Skeletal muscle satellite cell (primary cell): ENCODE measurements around the gene PPDPF.
"Not testable (repeated sequence)": the region's sequence is repeated elsewhere in the genome, so short reads cannot be mapped to it uniquely, and the experiment has no call there.

Experiments used
- H3K27me3 ChIP-seq: 2 replicates; pipeline ENCODE4 v1.7.0; 2013; ENCODE audit warnings: low read length; ENCODE audit not compliant: control insufficient read depth, insufficient read depth
- H3K36me3 ChIP-seq: 2 replicates; pipeline ENCODE4 v1.7.0; 2013; ENCODE audit warnings: mild to moderate bottlenecking, control low read depth, low read length; ENCODE audit not compliant: insufficient read depth
- H3K4me1 ChIP-seq: 2 replicates; pipeline ENCODE4 v1.7.0; 2013; ENCODE audit warnings: low read length; ENCODE audit not compliant: control insufficient read depth, insufficient read depth
- H3K4me2 ChIP-seq: 2 replicates; pipeline ENCODE4 v1.7.0; 2013; ENCODE audit warnings: mild to moderate bottlenecking, low read length
- H3K4me3 ChIP-seq: 2 replicates; pipeline ENCODE4 v1.7.0; 2013; ENCODE audit warnings: low read length
- H3K9ac ChIP-seq: 2 replicates; pipeline ENCODE4 v1.7.0; 2013; ENCODE audit warnings: mild to moderate bottlenecking, low read depth, low read length, moderate library complexity
- H3K9me3 ChIP-seq: replicated peaks from 2 replicates; pipeline ENCODE4 v1.7.0; 2013; ENCODE audit warnings: mild to moderate bottlenecking, control low read depth, low read length

Gene PPDPF

GRCh38 chr20:63479695-63480419 lies 40.7 kb upstream of the PPDPF start:
- not testable (repeated sequence) for H3K4me1 ChIP-seq, H3K36me3 ChIP-seq, H3K9ac ChIP-seq, H3K9me3 ChIP-seq, H3K4me3 ChIP-seq, H3K4me2 ChIP-seq
- H3K27me3 ChIP-seq: peaks cover 61% of the 10 kb centered on the region

GRCh38 chr20:63481503-63481902 lies 39.1 kb upstream of the PPDPF start:
- Histone ChIP-seq H3K9me3 (no peaks in the 10 kb centered on the region), H3K4me1 (no peaks in the 10 kb centered on the region), H3K4me2 (no peak overlapping the region), H3K27me3 (peaks cover 61% of the 10 kb centered on the region), H3K36me3 (no peaks in the 10 kb centered on the region), H3K4me3 (no peak overlapping the region), H3K9ac (no peak overlapping the region)

- Histone ChIP-seq H3K36me3 (no peaks in the 10 kb centered on the region), H3K4me1 (no peaks in the 10 kb centered on the region), H3K4me2 (no peak overlapping the region), H3K27me3 (peaks cover 57% of the 10 kb centered on the region), H3K9ac (no peak overlapping the region), H3K4me3 (no peak overlapping the region), H3K9me3 (no peaks in the 10 kb centered on the region)
Measured at GRCh38 chr20:63482021-63482587, 38.5 kb upstream of the PPDPF start.

DNA sequence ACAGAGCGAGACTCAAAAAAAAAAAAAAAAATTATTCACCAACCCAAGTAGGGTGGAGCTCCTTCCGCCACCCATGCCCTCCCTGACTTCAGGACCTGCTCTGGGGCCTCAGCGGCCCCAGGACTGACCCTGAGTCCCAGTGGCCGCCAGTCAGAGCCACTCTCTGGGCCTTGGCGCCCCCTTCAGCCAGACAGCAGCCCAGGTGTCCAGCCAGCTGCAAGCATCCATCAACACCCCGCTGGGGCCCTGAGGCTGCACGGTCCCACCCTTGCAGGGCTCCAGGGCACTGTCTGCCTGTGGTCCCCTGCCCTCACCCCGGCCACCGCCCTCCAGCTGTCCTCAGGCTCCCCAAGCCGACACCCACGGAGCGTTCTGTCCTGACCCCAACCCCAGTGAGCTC lies 36.7 kb upstream of the PPDPF start:
- Histone ChIP-seq H3K9me3 (no peaks in the 10 kb centered on the region), H3K27me3 (peaks cover 55% of the 10 kb centered on the region), H3K36me3 (no peaks in the 10 kb centered on the region), H3K9ac (no peak overlapping the region), H3K4me3 (no peak overlapping the region), H3K4me2 (no peak overlapping the region), H3K4me1 (no peaks in the 10 kb centered on the region)

DNA sequence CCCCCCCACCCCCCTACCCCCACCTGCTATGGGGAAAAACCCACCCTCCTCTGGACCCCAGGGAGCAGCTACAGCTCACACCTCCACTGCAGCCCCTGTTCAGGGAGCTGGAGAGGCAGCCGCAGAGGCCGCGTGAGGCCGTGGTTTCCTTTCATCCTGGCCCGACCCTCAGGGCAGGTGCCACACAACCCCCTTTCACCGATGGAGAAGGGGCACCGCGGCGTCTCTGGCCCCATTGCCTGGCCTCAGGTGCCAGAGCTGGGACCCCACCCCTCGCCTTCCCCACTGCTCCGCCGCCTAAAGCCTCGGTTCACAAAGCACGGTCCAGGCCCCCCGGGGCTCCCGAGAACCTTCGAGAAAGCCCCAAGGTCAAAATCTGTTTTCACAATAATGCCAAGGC lies 36.3 kb upstream of the PPDPF start:
- peaks cover 59% of the 10 kb centered on the region for H3K27me3 ChIP-seq
- no peak overlapping the region for H3K9ac ChIP-seq
- H3K4me1 ChIP-seq: no peaks in the 10 kb centered on the region
- H3K36me3 ChIP-seq: no peaks in the 10 kb centered on the region
- no peaks in the 10 kb centered on the region for H3K9me3 ChIP-seq
- no peak overlapping the region for H3K4me3 ChIP-seq
- no peak overlapping the region for H3K4me2 ChIP-seq

DNA sequence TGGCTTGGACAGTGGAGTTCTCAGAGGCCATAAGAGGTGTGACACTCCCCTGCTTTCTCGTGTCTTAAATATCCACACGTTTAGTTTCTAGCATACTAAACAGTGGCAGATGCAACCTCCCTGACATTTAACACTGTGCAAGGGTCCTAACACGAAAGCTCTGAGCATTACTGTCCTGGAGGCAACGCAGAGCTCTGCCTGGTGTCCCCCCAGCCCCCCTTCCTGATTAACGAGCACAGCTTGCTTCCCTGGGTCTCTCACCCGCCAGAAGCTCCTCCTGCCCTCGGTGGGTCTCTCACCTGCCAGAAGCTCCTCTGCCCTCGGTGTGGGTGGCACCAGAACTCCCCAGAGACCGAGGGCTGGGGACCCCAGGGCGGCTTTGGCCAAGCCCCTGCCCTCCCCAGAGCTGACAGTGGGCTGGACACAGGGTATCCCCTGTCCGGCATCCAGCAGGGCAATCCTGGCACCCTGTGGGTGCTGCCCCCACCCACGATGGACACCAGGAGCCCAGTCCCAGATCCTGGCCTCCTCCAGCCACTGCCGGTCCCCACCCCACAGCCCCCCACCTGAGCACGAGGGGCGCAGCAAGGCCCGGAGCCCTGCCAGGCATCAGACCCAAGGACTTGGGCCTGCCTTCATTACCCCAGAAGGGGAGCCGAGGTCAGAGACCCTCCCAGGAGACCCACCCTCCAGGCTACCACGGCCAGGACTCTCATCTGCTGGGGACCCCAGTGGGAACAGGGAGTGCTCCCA lies 35.7 kb upstream of the PPDPF start:
- no peaks in the 10 kb centered on the region for H3K9me3 ChIP-seq
- no peak overlapping the region for H3K9ac ChIP-seq
- no peaks in the 10 kb centered on the region for H3K4me1 ChIP-seq
- H3K27me3 ChIP-seq: peaks cover 63% of the 10 kb centered on the region
- no peaks in the 10 kb centered on the region for H3K36me3 ChIP-seq
- H3K4me3 ChIP-seq: no peak overlapping the region
- no peak overlapping the region for H3K4me2 ChIP-seq

DNA sequence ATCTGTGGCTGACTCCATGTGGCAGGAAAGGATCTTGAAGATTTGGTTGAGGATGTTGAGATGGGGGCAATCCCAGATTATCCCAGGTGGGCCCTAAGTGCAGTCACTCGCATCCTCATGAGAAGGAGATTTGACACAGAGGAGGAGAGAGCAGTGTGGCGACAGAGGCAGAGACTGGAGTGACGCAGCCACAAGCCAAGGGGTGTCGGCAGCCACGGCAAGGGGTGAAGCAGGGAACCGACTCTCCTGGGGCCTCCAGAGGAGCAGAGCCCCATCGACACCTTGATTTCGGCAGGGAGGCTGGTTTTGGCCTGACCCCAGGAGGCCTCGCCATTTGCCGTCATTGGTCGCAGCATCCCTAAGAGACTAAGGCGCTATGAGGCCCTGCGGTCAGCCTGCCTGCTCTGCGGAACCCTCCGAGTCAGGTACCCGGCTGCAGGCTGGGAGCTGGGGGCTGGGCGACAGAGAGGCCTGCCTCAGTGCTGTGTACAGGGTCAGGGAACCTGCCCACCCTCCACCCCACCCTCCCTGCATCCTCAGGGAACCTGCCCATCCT lies 34.2 kb upstream of the PPDPF start:
- Histone ChIP-seq H3K9me3 (no peaks in the 10 kb centered on the region), H3K4me2 (no peak overlapping the region), H3K27me3 (peaks cover 62% of the 10 kb centered on the region), H3K36me3 (no peaks in the 10 kb centered on the region), H3K9ac (no peak overlapping the region), H3K4me3 (no peak overlapping the region), H3K4me1 (no peaks in the 10 kb centered on the region)

- Histone ChIP-seq H3K4me3 (no peak overlapping the region), H3K4me1 (no peaks in the 10 kb centered on the region), H3K9me3 (no peaks in the 10 kb centered on the region), H3K9ac (no peak overlapping the region), H3K27me3 (peaks cover 54% of the 10 kb centered on the region), H3K36me3 (no peaks in the 10 kb centered on the region), H3K4me2 (no peak overlapping the region)
Measured at GRCh38 chr20:63487116-63487764, 33.3 kb upstream of the PPDPF start.

- peaks cover 48% of the 10 kb centered on the region for H3K27me3 ChIP-seq
Measured at GRCh38 chr20:63487781-63488241, 32.8 kb upstream of the PPDPF start.

DNA sequence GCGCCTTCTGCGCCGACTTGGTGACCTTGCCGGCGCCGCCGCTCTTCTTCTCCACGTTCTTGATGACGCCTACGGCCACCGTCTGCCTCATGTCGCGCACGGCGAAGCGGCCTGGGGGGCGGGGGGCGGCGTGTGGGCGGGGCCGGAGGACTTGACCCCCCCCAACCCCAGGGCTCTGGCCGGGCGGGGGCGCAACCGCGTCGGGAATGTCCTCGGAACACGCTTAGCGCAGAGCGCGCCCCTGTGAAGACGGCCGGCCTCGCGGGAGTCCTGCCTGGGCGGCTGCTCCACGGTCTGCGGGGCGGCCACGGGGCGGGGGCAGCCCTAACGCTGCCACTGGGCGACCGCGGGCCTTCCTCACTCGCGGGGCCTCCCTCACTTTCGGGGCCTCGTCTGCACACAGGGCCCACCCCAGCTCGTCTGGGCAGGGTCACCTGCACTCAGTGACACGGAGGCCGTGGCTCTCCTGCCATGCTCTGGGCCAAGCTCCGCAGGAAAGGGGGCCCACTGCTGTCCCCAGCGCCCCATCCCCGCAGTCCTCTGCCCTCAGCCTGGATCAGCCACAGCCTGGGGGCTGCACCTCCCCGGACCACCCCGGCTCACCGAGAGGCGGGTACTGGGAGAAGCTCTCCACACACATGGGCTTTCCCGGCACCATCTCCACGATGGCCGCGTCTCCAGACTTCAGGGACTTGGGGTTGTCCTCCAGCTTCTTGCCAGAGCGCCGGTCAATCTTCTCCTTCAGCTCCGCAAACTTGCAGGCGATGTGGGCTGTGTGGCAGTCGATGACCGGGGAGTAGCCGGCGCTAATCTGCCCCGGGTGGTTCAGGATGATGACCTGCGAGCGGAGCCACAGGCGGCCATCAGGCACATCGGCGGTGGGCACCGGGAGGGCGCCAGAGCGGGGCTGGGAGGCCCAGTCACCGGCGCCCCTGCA lies 32.0 kb upstream of the PPDPF start:
- Histone ChIP-seq H3K4me2 (no peak overlapping the region), H3K36me3 (no peaks in the 10 kb centered on the region), H3K4me1 (no peaks in the 10 kb centered on the region), H3K9ac (no peak overlapping the region), H3K9me3 (no peaks in the 10 kb centered on the region), H3K4me3 (no peak overlapping the region), H3K27me3 (peaks cover 42% of the 10 kb centered on the region)

More at GRCh38 chr20:63487781-63488241, 32.8 kb upstream of the PPDPF start:
- no peaks in the 10 kb centered on the region for H3K9me3 ChIP-seq
- H3K4me3 ChIP-seq: no peak overlapping the region
- H3K9ac ChIP-seq: no peak overlapping the region
- no peaks in the 10 kb centered on the region for H3K4me1 ChIP-seq
- H3K4me2 ChIP-seq: no peak overlapping the region
- H3K36me3 ChIP-seq: no peaks in the 10 kb centered on the region
